Body of pancreas (tissue), 4 donors: ENCODE measurements around the gene ZNF516. TPM values are rescaled to one million over a fixed set of nuclear protein-coding genes. Genes with fewer than 3 reads are reported as not detected.

Experiments used
- ATAC-seq: fragments of 150-250 bp; one replicate; pipeline ENCODE4 v1.9.1; 2016
- DNase-seq, 4 donors: peaks; one replicate each; pipeline ENCODE4 v3.0.0-alpha.2; 2019
- H3K27ac ChIP-seq, 4 donors: fragments of 200-600 bp; sonication (generic); 1 replicate in 3 of 4; 2 replicates in 1 of 4; pipeline versions ENCODE4 v1.5.1 to v1.6.1; 2016 to 2019; ENCODE audit warnings: mild to moderate bottlenecking in 1 of 4, mixed read lengths in 1 of 4, moderate library complexity in 1 of 4
- H3K27me3 ChIP-seq, 2 donors: fragments of 200-600 bp; sonication (generic); one replicate each; pipeline ENCODE4 v1.6.0; 2016; ENCODE audit warnings: mild to moderate bottlenecking in 1 of 2
- H3K36me3 ChIP-seq, 2 donors: fragments of 200-600 bp; sonication (generic); replicated peaks in 1 of 2; 2 replicates each; pipeline ENCODE4 v1.5.1; 2016; ENCODE audit warnings: low read depth in 2 of 2; ENCODE audit not compliant: insufficient read depth in 1 of 2
- H3K4me1 ChIP-seq: fragments of 200-600 bp; sonication (generic); one replicate; pipeline ENCODE4 v1.6.0; 2016
- H3K4me3 ChIP-seq, 2 donors: fragments of 200-600 bp; sonication (generic); 1 replicate in 1 of 2; 2 replicates in 1 of 2; pipeline ENCODE4 v1.5.1; 2016 to 2019
- H3K9me3 ChIP-seq, 3 donors: fragments of 200-600 bp; sonication (generic); 1 replicate in 2 of 3; 2 replicates in 1 of 3; pipeline ENCODE4 v1.5.1; 2016
- CTCF ChIP-seq, 7 experiments: fragments of 450-650 bp in 4 of 7; fragments of 200-600 bp in 3 of 7; sonication (generic) in 3 of 7; IDR thresholded peaks; one replicate each; pipeline ENCODE4 v1.5.1; 2016 to 2019; ENCODE audit warnings: antibody characterized with exemption in 7 of 7
- POLR2A ChIP-seq, 3 donors: fragments of 450-650 bp; IDR thresholded peaks; one replicate each; pipeline ENCODE4 v1.6.1; 2016; ENCODE audit warnings: antibody characterized with exemption in 3 of 3, mild to moderate bottlenecking in 2 of 3
- WGBS, 2 donors: methylation state at CpG; one replicate each; pipeline ENCODE4 v1.1.5; 2017; 5-methylcytosine and 5-hydroxymethylcytosine counted together
- intact Hi-C: fragments of 100-400 bp; cut with DNase I; formaldehyde crosslinking; loops from one replicate; pipeline ENCODE4 v1.15.1; 2023
- total RNA-seq, 2 donors: library from RNA; depleted of rRNA; stranded (reverse); fragments of >200 nt; gene quantifications; one replicate each; pipeline ENCODE4 v1.1.0, GENCODE V29; 2016

Gene ZNF516
- total RNA-seq, 2 donors from 2014 or later = 13.5 to 16.5 TPM

- intact Hi-C loops = no loop called here
- no peak for TF ChIP-seq POLR2A (IDR thresholded peaks at IDR 0.05)
- TF ChIP-seq CTCF (IDR thresholded peaks at IDR 0.05) = peak in 2 of 7 experiments; percentile 5 to 21
- Histone ChIP-seq H3K27me3 (no peaks in the 10 kb centered on the region), H3K27ac (no peak overlapping the region), H3K4me3 (no peak overlapping the region), H3K4me1 (peaks cover 9% of the 10 kb centered on the region), H3K9me3 (no peaks in the 10 kb centered on the region), H3K36me3 (peaks cover 0 to 9% of the 10 kb centered on the region in 2 donors)
- WGBS, 2 donors = 77 to 80% methylated on average over 26 of the region's 26 CpGs
- ATAC-seq (no peak), DNase-seq (no peak)
These were observed 114.1 kb downstream of the ZNF516 start for GRCh38 chr18:76380791-76381405.

- H3K4me1 ChIP-seq = peaks cover 9% of the 10 kb centered on the region
- DNase-seq (no peak), ATAC-seq (no peak)
- whole genome bisulfite sequencing, 2 donors = 90 to 95% methylated on average over 19 of the region's 19 CpGs
- no peak overlapping the region for H3K4me3 ChIP-seq
- TF ChIP-seq CTCF (IDR thresholded peaks at IDR 0.05) = no peak
- no peak for TF ChIP-seq POLR2A (IDR thresholded peaks at IDR 0.05)
- H3K9me3 ChIP-seq = no peaks in the 10 kb centered on the region
- H3K27ac ChIP-seq = no peak overlapping the region
- H3K36me3 ChIP-seq = peaks cover 0 to 9% of the 10 kb centered on the region in 2 donors
- no peaks in the 10 kb centered on the region for H3K27me3 ChIP-seq
- intact Hi-C loops = no loop called here
These were observed 114.8 kb downstream of the ZNF516 start for GRCh38 chr18:76380127-76380729.

GRCh38 chr18:76379226-76380126, 115.6 kb downstream of the ZNF516 start:
- no peaks in the 10 kb centered on the region for H3K9me3 ChIP-seq
- H3K36me3 ChIP-seq = peaks cover 0 to 9% of the 10 kb centered on the region in 2 donors
- no peak for ATAC-seq
- no peak overlapping the region for H3K4me3 ChIP-seq
- WGBS, 2 donors = 97 to 98% methylated on average over 16 to 51 of the region's 53 CpGs
- TF ChIP-seq CTCF (IDR thresholded peaks at IDR 0.05) (no peak), POLR2A (IDR thresholded peaks at IDR 0.05) (no peak)
- H3K27ac ChIP-seq = no peak overlapping the region
- no peak for DNase-seq
- H3K27me3 ChIP-seq = no peaks in the 10 kb centered on the region
- peaks cover 9% of the 10 kb centered on the region for H3K4me1 ChIP-seq
- intact Hi-C loops = no loop called here

- Histone ChIP-seq H3K27me3 (no peaks in the 10 kb centered on the region), H3K4me3 (no peak overlapping the region), H3K4me1 (peaks cover 9% of the 10 kb centered on the region), H3K9me3 (no peaks in the 10 kb centered on the region), H3K27ac (no peak overlapping the region), H3K36me3 (peaks cover 0 to 9% of the 10 kb centered on the region in 2 donors)
- intact Hi-C loops = no loop called here
- 93 to 95% methylated on average over 22 to 27 of the region's 32 CpGs for WGBS, 2 donors
- TF ChIP-seq POLR2A (IDR thresholded peaks at IDR 0.05) = no peak
- DNase-seq (no peak), ATAC-seq (no peak)
These were observed 116.4 kb downstream of the ZNF516 start for GRCh38 chr18:76378526-76379215.

GRCh38 chr18:76377359-76377756, 117.7 kb downstream of the ZNF516 start:
- ATAC-seq (no peak), DNase-seq (no peak)
- H3K4me1 ChIP-seq = peaks cover 9% of the 10 kb centered on the region
- no peak for TF ChIP-seq POLR2A (IDR thresholded peaks at IDR 0.05)
- TF ChIP-seq CTCF (IDR thresholded peaks at IDR 0.05) = no peak
- WGBS, 2 donors = 78 to 82% methylated on average over 3 of the region's 3 CpGs
- H3K4me3 ChIP-seq = no peak overlapping the region
- intact Hi-C loops = no loop called here
- H3K36me3 ChIP-seq = peaks cover 0 to 9% of the 10 kb centered on the region in 2 donors
- no peaks in the 10 kb centered on the region for H3K27me3 ChIP-seq
- no peaks in the 10 kb centered on the region for H3K9me3 ChIP-seq
- H3K27ac ChIP-seq = no peak overlapping the region
